NK-92 (cell line): Measurements from ENCODE around the gene ATP6V1C2.

Experiments
- DNase-seq: peaks from one replicate; lab custom pipeline; 2025; ENCODE audit not compliant: unreplicated experiment; lab: John Stamatoyannopoulos, UW

Gene ATP6V1C2

DNA sequence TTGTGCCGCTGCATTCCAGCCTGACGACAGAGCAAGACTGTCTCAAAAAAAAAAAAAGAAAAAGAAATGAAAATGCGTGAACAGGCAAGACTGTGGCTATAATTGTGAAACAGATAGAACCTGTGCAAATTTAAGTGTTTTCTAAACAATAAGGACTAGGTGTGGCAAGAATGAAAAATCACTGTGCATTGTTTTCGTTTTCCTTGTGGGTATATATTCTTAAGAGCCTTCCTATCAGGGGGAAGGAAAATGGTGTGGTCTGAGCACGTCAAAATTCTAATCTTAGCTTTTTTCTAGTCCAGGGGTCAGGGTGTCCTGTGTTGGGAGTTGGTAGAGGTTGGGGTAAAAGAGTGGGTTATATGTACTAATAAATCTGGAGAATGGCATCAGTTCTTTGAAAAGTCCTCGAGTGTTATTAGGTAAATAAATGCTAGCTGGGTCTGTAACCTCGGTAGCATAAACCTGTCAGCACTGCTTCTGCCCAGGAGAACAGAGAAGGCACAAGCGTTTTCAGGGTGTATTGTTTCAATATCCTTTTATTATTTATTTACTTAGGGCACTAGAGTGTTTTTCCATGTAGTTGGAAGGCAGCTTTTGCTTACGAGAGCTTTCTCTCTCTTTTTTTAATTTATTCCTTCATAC lies 11.6 kb downstream of the ATP6V1C2 start:
- no peak for DNase-seq

DNA sequence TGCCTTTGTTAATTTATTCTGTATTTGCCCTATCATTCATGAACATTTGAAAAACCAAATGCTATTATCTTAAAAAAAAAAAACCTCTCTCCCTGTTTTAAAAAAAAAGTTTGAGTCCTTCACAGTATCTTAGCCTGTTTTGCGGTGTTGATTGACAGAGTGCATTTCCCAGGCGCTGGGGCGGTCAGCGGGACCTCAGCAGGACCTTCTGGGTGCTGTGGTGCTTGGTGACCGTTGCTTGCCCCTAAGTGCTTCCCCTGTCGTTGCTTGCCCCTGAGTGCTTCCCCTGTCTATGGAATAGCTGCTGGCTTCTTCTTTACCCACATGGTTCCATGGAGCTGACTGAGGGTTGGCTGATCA lies 12.1 kb downstream of the ATP6V1C2 start:
- DNase-seq = no peak

- no peak for DNase-seq
These were observed 12.6 kb downstream of the ATP6V1C2 start for GRCh38 chr2:10733980-10734379.

DNA sequence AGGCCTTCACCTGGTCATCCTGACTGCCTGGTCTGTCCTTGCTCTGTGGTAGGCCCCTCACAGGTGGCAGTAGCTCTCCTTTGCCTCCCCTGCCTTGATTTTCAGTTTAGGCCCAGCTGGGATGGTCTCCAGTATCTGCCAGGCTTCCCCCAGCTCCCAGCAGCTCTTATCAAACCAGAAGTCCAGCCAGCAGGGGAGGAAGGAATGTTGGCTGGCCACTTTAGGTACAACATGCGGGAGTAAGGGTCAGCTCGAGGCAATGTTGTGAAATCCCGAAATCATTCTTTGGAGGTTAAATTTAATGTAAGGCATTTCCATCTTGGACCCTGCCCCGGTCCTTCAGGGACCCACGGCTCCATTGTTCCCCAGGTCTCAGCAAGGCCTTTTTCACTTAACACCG lies 16.8 kb downstream of the ATP6V1C2 start:
- no peak for DNase-seq

DNA sequence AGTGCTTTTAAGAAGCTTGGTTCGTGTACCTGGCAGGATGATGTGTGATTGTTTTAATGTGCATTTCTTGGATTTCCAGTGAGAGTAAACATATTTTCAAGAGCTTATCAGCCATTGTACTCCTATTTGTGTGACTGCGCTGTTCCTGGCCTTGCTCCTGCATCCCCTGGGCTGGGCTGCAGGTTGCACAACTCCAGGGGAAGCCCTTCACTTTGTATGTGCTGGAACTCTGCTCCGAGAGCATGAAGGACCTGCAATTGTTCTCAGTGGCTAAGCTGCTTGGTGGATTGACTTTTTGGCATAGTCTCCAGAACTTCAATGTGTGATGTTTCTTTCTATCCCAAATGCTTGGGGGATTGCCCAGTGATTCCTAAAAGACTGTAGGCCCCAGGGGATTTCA lies 18.8 kb downstream of the ATP6V1C2 start:
- DNase-seq = no peak

DNA sequence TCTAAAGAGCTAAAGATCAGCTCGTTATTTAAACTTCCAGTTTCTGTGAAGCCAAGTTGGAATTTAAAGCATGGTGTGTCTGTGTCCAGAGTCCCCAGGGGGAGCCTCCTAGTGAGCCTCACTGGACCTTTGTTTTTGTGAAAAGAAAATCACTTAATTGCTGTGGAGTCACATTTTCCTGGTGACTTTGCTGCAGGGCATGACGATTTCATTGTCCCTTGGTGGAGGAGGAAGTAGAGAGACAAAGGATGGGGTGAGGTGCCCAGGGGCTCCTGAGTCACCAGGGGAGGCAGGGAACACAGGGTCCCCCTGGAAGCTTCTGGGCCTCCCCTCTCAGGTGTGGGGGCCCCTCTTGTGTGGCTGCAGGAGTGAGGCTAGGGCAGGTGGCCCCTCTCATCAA lies 19.7 kb downstream of the ATP6V1C2 start:
- DNase-seq = no peak

DNA sequence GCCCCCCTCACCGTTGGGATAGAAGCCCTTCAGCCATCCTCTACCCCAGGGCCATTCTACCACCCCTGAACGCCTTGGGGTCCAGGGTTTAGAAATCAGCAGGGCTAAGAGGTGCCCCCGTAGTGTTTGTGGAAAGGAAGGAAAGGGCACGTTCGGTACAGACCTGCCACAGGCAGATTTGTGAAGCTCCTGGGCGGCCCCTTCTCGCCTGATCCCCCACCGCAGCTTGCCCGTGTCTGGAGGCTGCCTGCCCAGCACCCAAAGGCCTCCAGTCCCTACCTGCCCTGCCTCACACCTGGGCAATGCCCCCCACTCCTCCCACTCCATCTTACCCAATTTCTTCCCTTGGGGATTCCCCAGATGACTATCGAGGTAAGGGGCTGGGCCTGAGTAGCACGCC lies 21.2 kb downstream of the ATP6V1C2 start:
- DNase-seq = no peak

DNA sequence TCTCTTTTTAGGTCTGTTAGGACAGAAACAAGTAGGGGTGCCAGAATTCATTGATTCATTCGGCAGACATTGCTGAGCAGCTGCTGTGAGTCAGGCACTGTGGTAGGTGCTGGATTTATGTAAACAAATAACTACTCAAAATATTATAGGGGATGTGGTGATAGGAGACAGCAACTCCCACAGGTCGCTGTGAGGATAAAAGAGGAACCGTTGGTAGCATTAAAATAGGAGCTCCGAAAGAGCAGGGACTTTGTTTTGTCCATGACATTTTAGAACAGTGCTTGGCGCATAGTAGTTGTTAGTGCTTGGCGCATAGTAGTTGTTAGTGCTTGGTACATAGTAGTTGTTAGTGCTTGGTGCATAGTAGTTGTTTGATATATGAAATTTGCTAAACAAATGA lies 29.2 kb downstream of the ATP6V1C2 start:
- DNase-seq = no peak

DNA sequence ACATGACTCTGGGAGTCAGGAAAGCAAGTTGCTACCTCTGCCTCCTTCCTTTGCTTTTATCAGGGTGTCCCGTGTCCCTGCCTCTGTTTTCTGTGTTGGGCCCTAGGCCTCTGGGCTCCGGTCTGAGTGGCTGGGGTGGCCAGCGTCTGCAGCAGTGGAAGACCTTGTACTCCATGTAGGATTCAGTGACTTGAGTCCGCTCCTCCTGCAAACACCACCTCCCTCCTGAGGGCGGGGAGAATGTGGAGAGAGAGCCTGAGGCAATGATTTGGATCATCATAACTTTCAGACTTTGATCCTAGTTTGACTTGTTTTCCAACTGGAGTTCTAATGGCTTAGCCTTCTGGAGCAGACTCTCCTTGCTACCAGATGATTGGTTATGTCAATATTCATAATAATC lies 30.8 kb downstream of the ATP6V1C2 start:
- DNase-seq = no peak

DNA sequence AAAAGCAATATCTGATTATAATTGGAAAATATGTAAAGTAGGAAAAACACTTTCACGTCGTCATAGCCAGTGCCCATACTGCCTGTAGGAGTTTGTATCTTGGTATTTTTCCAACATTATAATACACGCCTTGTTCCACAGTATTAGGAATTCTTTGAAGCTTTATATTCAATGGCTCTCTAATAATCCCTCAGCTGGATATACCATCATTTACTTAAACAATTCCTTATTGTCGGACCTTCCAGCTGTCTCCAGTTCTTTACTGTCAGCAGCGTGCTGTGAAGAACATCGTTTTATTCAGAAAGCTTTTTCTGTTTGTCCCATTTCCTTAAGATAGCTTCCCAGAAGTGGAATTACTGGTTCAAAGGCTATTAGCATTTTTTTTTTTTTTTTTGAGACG lies 31.7 kb downstream of the ATP6V1C2 start:
- no peak for DNase-seq

GRCh38 chr2:10753876-10754275 lies 32.4 kb downstream of the ATP6V1C2 start:
- DNase-seq = no peak

GRCh38 chr2:10755621-10756020 lies 34.2 kb downstream of the ATP6V1C2 start:
- no peak for DNase-seq

DNA sequence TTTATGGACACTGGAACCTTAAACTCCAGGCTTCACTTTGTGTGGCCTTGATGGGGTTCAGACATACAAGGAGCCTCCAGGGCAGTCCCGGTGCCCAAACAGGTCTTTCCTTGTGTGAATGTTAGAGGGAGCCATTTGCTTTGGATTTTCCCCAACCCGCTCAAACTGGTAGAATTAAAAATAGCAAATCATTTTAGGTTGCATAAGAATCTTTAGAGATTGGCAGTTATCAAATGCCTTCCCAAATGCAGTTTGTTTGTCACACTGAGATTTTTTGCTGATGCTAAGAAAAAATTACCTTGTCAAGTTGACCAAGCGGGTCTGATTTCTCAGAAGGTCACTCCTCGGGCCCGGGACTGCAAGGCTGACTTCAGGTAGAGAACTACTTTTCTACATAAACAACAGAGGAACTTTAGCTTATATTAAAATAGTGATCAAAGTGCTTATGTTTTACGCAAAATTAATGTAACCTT lies 36.4 kb downstream of the ATP6V1C2 start:
- no peak for DNase-seq

GRCh38 chr2:10759151-10759714 lies 37.8 kb downstream of the ATP6V1C2 start:
- no peak for DNase-seq

- no peak for DNase-seq
These were observed 39.5 kb downstream of the ATP6V1C2 start for GRCh38 chr2:10760794-10761504.

- no peak for DNase-seq
These were observed 40.2 kb downstream of the ATP6V1C2 start for GRCh38 chr2:10761591-10761990.

DNA sequence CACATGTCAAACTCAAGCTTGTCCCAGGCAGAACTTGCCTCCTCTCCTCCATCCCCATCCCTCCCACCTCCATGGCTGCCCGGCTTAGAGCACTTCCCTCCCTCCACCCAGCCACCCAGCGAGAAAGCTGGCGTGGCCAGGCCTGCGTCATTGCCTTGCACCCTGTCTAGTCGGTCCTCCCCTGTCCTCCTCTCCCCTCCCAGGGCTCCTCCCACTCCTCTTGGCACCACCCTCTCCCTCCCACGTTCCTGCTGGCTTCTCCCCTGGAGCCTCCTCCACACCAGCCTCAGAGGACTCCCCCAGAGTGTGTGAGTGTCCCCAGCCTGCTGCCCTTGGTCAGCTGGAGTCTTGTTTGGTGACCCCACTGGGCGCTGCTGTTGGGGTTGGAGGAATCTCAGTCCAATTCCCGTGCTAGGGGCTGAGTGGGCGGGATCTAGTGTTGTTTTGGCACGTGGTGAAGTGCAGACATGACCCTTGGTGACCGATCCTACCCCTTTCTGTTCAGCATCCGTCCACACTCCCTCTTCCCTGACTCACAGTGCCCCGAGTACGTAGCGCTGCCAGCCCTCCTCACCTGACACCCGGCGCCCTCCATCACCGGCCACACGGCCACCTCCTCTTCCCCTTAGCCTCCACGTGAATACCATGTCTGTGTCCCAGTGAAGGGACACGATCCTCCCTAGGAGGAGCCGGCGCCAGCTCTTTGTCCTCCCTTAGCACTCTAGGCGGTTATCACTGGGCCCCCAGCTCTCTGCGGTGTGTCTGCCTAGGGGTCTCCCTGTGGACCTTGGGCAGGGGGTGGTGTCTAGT lies 41.4 kb downstream of the ATP6V1C2 start:
- DNase-seq = no peak

- no peak for DNase-seq
These were observed 42.0 kb downstream of the ATP6V1C2 start for GRCh38 chr2:10763461-10763800.

DNA sequence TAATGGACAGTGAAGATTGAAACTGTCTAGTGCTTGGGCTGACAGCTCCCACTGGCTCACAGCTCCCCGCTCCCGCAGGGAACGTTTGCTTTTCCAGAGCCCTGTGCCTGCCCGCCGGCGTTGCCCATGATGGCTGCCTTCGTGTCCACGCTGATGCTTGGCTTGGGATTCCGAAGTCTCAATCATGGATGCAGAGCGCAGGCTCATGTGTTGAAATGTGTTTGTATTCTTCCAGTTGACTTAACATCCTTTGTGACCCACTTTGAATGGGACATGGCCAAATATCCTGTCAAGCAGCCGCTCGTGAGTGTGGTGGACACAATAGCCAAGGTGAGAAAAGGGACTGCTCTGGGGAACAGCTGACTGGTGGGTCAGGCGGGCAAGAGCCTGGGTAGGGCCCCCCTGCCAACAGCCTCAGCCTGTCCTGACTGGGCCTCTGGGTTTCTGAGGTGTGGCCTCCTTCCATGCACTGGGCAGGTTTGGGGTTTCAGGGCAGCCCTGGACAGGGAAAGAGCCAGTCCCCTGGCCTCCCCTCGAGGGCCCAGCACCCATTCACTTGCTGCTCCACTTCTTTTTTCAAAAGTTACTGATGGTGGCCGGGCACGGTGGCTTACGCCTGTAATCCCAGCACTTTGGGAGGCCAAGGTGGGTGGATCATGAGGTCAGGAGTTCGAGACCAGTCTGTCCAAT lies 42.8 kb downstream of the ATP6V1C2 start:
- DNase-seq = no peak

- no peak for DNase-seq
These were observed 43.5 kb downstream of the ATP6V1C2 start for GRCh38 chr2:10764896-10765295.

DNA sequence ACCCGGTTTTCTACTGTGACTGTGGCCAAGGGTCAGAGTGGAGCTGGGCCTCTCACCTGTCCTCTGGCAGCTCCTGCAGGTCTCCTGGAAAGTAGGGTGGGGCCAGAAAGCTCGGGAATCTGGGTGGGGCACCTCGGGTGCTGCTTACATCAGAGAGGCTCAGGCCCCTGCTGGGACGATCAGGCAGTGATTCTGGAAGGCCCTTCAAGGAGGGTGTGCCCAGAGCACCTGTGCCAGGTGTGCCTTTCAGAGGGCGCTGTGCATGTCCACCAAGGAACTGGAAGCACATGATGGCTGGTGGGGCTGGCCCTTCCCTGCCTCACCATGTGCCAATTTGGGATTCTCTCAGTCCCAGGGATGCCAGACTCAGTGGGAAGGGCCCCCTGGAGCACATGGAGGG lies 44.0 kb downstream of the ATP6V1C2 start:
- DNase-seq = no peak
